HFFc6 (cell line): ENCODE results near the gene USP7. TPM values are rescaled to one million over a fixed set of nuclear protein-coding genes. Genes with fewer than 3 reads are reported as not detected.

Experiments
- DNase-seq: peaks from one replicate; pipeline ENCODE4 v3.0.0-alpha.2; 2018
- H3K27ac Mint-ChIP-seq: 2 replicates; pipeline ENCODE4 v1.8.0; 2020; ENCODE audit warnings: mild to moderate bottlenecking, mixed read lengths
- H3K27me3 Mint-ChIP-seq: 2 replicates; pipeline ENCODE4 v1.8.0; 2021; ENCODE audit warnings: mild to moderate bottlenecking, moderate library complexity, mixed read lengths; ENCODE audit not compliant: insufficient read depth
- H3K36me3 Mint-ChIP-seq: 2 replicates; pipeline ENCODE4 v1.8.0; 2021; ENCODE audit warnings: low read depth, mixed read lengths
- H3K4me1 Mint-ChIP-seq: 2 replicates; pipeline ENCODE4 v1.8.0; 2020; ENCODE audit warnings: low read depth, mixed read lengths
- H3K4me3 Mint-ChIP-seq: 2 replicates; pipeline ENCODE4 v1.8.0; 2020; ENCODE audit warnings: mild to moderate bottlenecking, moderate library complexity, mixed read lengths
- H3K9me3 Mint-ChIP-seq: 2 replicates; pipeline ENCODE4 v1.8.0; 2020; ENCODE audit warnings: mild to moderate bottlenecking, mixed read lengths
- total RNA-seq, 6 experiments: library from RNA; stranded (reverse); fragmentation: NEBNext Ultra II Directional; extraction: Animal tissue kit (Norgen Biotek cat#: 25700); gene quantifications; 2 replicates in 1 of 6; 3 replicates in 5 of 6; pipeline ENCODE4 v1.2.3, GENCODE V29; 2021
- TF ChIP-seq, protein P1 (sequence below): fragments of 200-600 bp; sonication (generic); IDR thresholded peaks from 2 replicates; pipeline ENCODE4 v1.5.0; 2021; ENCODE audit warnings: antibody characterized with exemption, mild to moderate bottlenecking

The USP7 gene
- total RNA-seq, 6 experiments from 2014 or later, result 80.1 to 93.4 (median 89.5) TPM

GRCh38 chr16:8950580-8951077, 13.1 kb downstream of the USP7 start:
- Mint-ChIP-seq H3K4me1 (peaks cover 42% of the 10 kb centered on the region), H3K36me3 (no peaks in the 10 kb centered on the region), H3K9me3 (no peaks in the 10 kb centered on the region), H3K27me3 (peaks cover 2% of the 10 kb centered on the region), H3K4me3 (no peak overlapping the region), H3K27ac (peak overlapping the region; percentile 55)
- no peak for DNase-seq
- TF ChIP-seq, protein P1, sequence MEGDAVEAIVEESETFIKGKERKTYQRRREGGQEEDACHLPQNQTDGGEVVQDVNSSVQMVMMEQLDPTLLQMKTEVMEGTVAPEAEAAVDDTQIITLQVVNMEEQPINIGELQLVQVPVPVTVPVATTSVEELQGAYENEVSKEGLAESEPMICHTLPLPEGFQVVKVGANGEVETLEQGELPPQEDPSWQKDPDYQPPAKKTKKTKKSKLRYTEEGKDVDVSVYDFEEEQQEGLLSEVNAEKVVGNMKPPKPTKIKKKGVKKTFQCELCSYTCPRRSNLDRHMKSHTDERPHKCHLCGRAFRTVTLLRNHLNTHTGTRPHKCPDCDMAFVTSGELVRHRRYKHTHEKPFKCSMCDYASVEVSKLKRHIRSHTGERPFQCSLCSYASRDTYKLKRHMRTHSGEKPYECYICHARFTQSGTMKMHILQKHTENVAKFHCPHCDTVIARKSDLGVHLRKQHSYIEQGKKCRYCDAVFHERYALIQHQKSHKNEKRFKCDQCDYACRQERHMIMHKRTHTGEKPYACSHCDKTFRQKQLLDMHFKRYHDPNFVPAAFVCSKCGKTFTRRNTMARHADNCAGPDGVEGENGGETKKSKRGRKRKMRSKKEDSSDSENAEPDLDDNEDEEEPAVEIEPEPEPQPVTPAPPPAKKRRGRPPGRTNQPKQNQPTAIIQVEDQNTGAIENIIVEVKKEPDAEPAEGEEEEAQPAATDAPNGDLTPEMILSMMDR, result no peak

DNA sequence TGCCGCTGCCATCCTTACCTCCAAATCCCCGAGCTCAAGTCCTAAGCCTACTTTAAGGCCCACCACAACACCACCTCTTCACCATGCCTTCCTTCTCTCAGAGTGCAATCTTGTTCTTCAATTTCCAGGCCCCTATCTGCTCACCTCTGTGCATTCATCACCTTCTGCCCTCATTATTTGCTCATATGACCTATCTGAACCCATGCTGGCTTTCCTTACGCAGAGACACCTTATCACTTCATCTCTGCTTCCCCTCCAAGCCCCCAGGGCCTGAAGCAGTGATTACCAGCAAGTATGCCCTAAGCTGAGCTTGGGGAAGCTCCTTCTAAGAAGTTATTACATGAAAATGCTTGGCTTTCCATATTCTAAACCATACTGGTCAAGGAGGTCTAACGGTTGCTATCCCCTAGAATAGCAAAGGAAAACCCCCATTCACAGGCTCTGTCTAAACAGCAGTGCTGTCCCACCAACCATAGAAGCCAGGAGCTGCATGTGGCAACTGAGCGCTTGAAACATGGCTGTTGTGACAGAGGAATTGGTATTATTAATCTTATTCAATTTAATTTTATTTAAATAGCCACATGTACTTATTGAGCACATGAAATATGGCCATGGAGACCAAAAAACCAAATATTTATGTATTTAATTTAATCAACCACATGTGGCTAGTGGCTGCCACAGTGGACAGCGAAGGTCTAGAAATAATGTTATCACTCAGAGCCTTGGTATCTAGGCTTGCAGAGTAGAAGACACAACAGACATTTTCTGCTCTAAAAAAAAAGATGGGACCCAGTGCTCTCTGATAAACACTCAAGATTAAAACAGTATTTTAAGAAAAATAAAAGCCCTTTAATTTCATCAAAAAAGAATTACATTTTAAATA, 13.9 kb downstream of the USP7 start:
- TF ChIP-seq, protein P1, result no peak
- Mint-ChIP-seq H3K36me3 (no peaks in the 10 kb centered on the region), H3K9me3 (no peaks in the 10 kb centered on the region), H3K4me1 (peaks cover 43% of the 10 kb centered on the region), H3K27me3 (peaks cover 2% of the 10 kb centered on the region), H3K4me3 (no peak overlapping the region), H3K27ac (peak overlapping the region; percentile 55; the same call in 1 of the 2 replicates)
- DNase-seq, result no peak

- no peak for DNase-seq
- Mint-ChIP-seq H3K36me3 (no peaks in the 10 kb centered on the region), H3K4me3 (no peak overlapping the region), H3K9me3 (no peaks in the 10 kb centered on the region), H3K27ac (no peak overlapping the region), H3K27me3 (peaks cover 2% of the 10 kb centered on the region), H3K4me1 (peaks cover 51% of the 10 kb centered on the region)
- TF ChIP-seq, protein P1, result no peak
Measured at GRCh38 chr16:8948831-8949230, 14.9 kb downstream of the USP7 start.

DNA sequence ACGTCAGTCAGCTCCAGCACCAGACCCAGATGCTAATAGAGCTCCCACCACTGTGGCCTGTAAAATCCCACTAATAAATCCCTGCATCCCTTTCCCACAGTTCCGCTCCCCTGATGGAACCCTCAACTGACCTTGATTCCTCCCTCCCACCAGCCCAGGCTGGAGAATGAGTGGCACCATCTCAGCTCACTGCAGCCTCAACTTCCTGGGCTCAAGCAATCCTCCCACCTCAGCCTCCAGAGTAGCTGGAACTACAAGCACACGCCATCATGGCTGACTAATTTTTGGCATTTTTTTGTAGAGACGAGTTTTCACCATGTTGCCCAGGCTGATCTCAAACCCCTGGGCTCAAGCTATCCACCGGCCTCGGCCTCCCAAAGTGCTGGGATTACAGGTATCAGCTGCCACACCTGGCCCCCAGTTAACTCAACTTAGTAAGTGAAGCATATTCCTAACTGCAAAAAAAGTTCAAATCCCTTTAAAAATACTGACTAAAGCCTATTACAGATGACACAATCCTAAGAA, 15.6 kb downstream of the USP7 start:
- Mint-ChIP-seq H3K27me3 (peaks cover 2% of the 10 kb centered on the region), H3K36me3 (no peaks in the 10 kb centered on the region), H3K4me3 (no peak overlapping the region), H3K27ac (no peak overlapping the region), H3K4me1 (peaks cover 57% of the 10 kb centered on the region), H3K9me3 (no peaks in the 10 kb centered on the region)
- no peak for DNase-seq
- TF ChIP-seq, protein P1, result no peak

DNA sequence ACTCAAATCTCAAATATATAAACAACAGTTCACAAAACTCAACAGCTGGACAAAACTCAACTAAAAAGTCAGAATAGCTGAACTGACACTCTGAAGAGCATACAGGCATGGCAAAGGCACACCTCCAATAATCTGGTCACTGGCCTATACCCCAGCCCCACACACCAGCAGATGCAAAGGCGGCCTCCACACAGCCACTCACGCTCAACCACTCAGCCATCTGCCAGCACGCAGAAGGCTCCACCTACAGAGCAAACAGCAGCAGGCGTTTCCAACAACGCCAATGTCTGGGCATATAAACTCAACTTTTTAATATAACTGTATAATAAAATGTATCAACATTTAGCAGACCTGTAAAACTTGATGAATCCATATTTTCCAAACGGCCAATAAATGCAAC, 17.2 kb downstream of the USP7 start:
- DNase-seq, result no peak
- TF ChIP-seq, protein P1, result no peak
- no peak overlapping the region for H3K4me3 Mint-ChIP-seq
- H3K27ac Mint-ChIP-seq, result no peak overlapping the region
- H3K4me1 Mint-ChIP-seq, result peaks cover 55% of the 10 kb centered on the region
- peaks cover 2% of the 10 kb centered on the region for H3K27me3 Mint-ChIP-seq
- no peaks in the 10 kb centered on the region for H3K36me3 Mint-ChIP-seq
- H3K9me3 Mint-ChIP-seq, result no peaks in the 10 kb centered on the region
